Smooth muscle cell (in vitro differentiated cells): ENCODE results near the gene TIA1. TPM values are rescaled to one million over a fixed set of nuclear protein-coding genes. Genes with fewer than 3 reads are reported as not detected.

Source experiments
- DNase-seq: peaks from one replicate; lab custom pipeline; 2025; ENCODE audit not compliant: unreplicated experiment; lab: John Stamatoyannopoulos, UW
- H2AFZ ChIP-seq: fragments of 200-600 bp; sonication (generic); 2 replicates; pipeline ENCODE4 v1.6.0; 2016; ENCODE audit warnings: antibody characterized with exemption, low read depth, mild to moderate bottlenecking
- H3F3A ChIP-seq: fragments of 200-600 bp; sonication (generic); 2 replicates; pipeline ENCODE4 v1.6.0; 2017; ENCODE audit warnings: antibody characterized with exemption, low read depth
- H3K27ac ChIP-seq: fragments of 200-600 bp; sonication (generic); 2 replicates; pipeline ENCODE4 v1.5.1; 2016; ENCODE audit warnings: low read depth, mild to moderate bottlenecking
- H3K27me3 ChIP-seq: fragments of 200-600 bp; sonication (generic); 2 replicates; pipeline ENCODE4 v1.6.1; 2016; ENCODE audit warnings: low read depth, mild to moderate bottlenecking
- H3K36me3 ChIP-seq: fragments of 200-600 bp; sonication (generic); 2 replicates; pipeline ENCODE4 v1.5.1; 2016; ENCODE audit warnings: low read depth
- H3K4me1 ChIP-seq: fragments of 200-600 bp; sonication (generic); 2 replicates; pipeline ENCODE4 v1.5.1; 2016; ENCODE audit warnings: low read depth
- H3K4me2 ChIP-seq: fragments of 200-600 bp; sonication (generic); 2 replicates; pipeline ENCODE4 v1.6.0; 2016; ENCODE audit warnings: mild to moderate bottlenecking
- H3K4me3 ChIP-seq: fragments of 200-600 bp; sonication (generic); 2 replicates; pipeline ENCODE4 v1.5.1; 2016; ENCODE audit warnings: mild to moderate bottlenecking
- H3K79me2 ChIP-seq: fragments of 200-600 bp; sonication (generic); 2 replicates; pipeline ENCODE4 v1.6.0; 2016; ENCODE audit warnings: low read depth, mild to moderate bottlenecking
- H3K9ac ChIP-seq: fragments of 200-600 bp; sonication (generic); 2 replicates; pipeline ENCODE4 v1.6.0; 2016; ENCODE audit warnings: low read depth
- H3K9me3 ChIP-seq: fragments of 200-600 bp; sonication (generic); replicated peaks from 2 replicates; pipeline ENCODE4 v1.5.1; 2016; ENCODE audit warnings: low read depth
- H4K20me1 ChIP-seq: fragments of 200-600 bp; sonication (generic); 2 replicates; pipeline ENCODE4 v1.6.0; 2016; ENCODE audit warnings: low read depth
- CTCF ChIP-seq: fragments of 200-600 bp; sonication (generic); IDR thresholded peaks from 2 replicates; pipeline ENCODE4 v1.5.1; 2017; ENCODE audit warnings: borderline replicate concordance, mild to moderate bottlenecking, antibody characterized with exemption; ENCODE audit not compliant: insufficient read depth, poor library complexity, severe bottlenecking
- WGBS: methylation state at CpG from one replicate; pipeline ENCODE4 v1.1.7; 2016; ENCODE audit warnings: low lambda C conversion rate; 5-methylcytosine and 5-hydroxymethylcytosine counted together
- microRNA counts: library from miRNA; unstranded; fragments of <30 nt; microRNA quantifications from one replicate; lab custom pipeline; 2016
- microRNA-seq: library from miRNA; unstranded; fragments of <30 nt; microRNA quantifications from one replicate; pipeline ENCODE4, GENCODE V29; 2016; ENCODE audit warnings: borderline number of aligned reads
- polyA plus RNA-seq: library from polyadenylated mRNA; unstranded; fragments of >200 nt; fragmentation: Nextera tagmentation; extraction: Ambion mirVana; gene quantifications from 2 replicates; pipeline ENCODE4 v1.2.1, GENCODE V29; 2016
- small RNA-seq: library from RNA; depleted of rRNA; stranded (forward); fragments of <200 nt; gene quantifications from one replicate; pipeline ENCODE3, GENCODE V24; 2014
- total RNA-seq: library from RNA; depleted of rRNA; stranded (reverse); fragments of >200 nt; gene quantifications from 2 replicates; pipeline ENCODE4 v1.2.3, GENCODE V29; 2014

TIA1 gene
- total and polyA plus RNA-seq, 2 experiments from 2014 or later: 54.2 to 153 TPM

GRCh38 chr2:70160545-70160944, 87.9 kb downstream of the TIA1 start:
- no peak for TF ChIP-seq CTCF
- Histone ChIP-seq H3K9ac (no peak overlapping the region), H3F3A (no peaks in the 10 kb centered on the region), H4K20me1 (no peaks in the 10 kb centered on the region), H3K4me3 (no peak overlapping the region), H3K9me3 (no peaks in the 10 kb centered on the region), H3K27me3 (no peaks in the 10 kb centered on the region), H3K4me1 (no peaks in the 10 kb centered on the region), H3K27ac (no peak overlapping the region), H3K4me2 (no peak overlapping the region), H3K79me2 (no peaks in the 10 kb centered on the region), H3K36me3 (no peaks in the 10 kb centered on the region), H2AFZ (no peak overlapping the region)
- WGBS: 96% methylated on average over 6 of the region's 6 CpGs
- DNase-seq: no peak

MicroRNAs encoded within 50 kb of the gene (microRNA counts, 767-probe panel; counts per million panel counts)
- microRNA hsa-miR-1285-3p (lab: Ali Mortazavi, UCI): 183 counts per million

Small RNA genes lying within 50 kb of the gene (microRNA-seq; reads per million reads assigned to microRNA genes)
- not detected for gene MIR1285-2

Small RNA genes lying within 50 kb of the gene (small RNA-seq; reads per million reads assigned to genes)
- gene AC016700.2 (not detected), gene MIR1285-2 (not detected)

Other genes with a start within 250 kb of the TIA1 start
- 90.7 and 109 TPM in 2 replicates for gene PCBP1, start 161.2 kb downstream of the TIA1 start, total RNA-seq
- gene PCBP1, start 161.2 kb downstream of the TIA1 start, polyA plus RNA-seq: 145 and 150 TPM in 2 replicates
- 9.4 and 15.2 TPM in 2 replicates for gene C2orf42, start 57.6 kb downstream of the TIA1 start, total RNA-seq
- 7.2 and 7.8 TPM in 2 replicates for gene C2orf42, start 57.6 kb downstream of the TIA1 start, polyA plus RNA-seq
- gene PCYOX1, start 9.5 kb upstream of the TIA1 start, total RNA-seq: 51.2 and 53.4 TPM in 2 replicates
- gene PCYOX1, start 9.5 kb upstream of the TIA1 start, polyA plus RNA-seq: 36.4 and 46.2 TPM in 2 replicates
- 281 and 284 TPM in 2 replicates for gene SNRPG, start 45.1 kb upstream of the TIA1 start, total RNA-seq
- 343 and 347 TPM in 2 replicates for gene SNRPG, start 45.1 kb upstream of the TIA1 start, polyA plus RNA-seq
- gene FAM136A, start 53.4 kb upstream of the TIA1 start, total RNA-seq: 14.4 and 24.4 TPM in 2 replicates
- 26.6 and 28.8 TPM in 2 replicates for gene FAM136A, start 53.4 kb upstream of the TIA1 start, polyA plus RNA-seq